MG63 (cell line): ENCODE results near the gene BCAS1. TPM values are rescaled to one million over a fixed set of nuclear protein-coding genes. Genes with fewer than 3 reads are reported as not detected.

Experiments used
- DNase-seq: peaks from one replicate; pipeline ENCODE4 v3.0.0-alpha.2; 2020
- H3K27me3 ChIP-seq: fragments of 250-450 bp; sonication (Bioruptor Pico); 2 replicates; pipeline ENCODE4 v1.5.1; 2020; ENCODE audit warnings: mild to moderate bottlenecking, moderate library complexity
- H3K36me3 ChIP-seq: fragments of 250-450 bp; sonication (Bioruptor Pico); 2 replicates; pipeline ENCODE4 v1.5.1; 2020; ENCODE audit warnings: mild to moderate bottlenecking, moderate library complexity
- H3K4me3 ChIP-seq: fragments of 250-450 bp; sonication (Bioruptor Pico); 2 replicates; pipeline ENCODE4 v1.5.1; 2020; ENCODE audit warnings: mild to moderate bottlenecking, moderate library complexity
- H3K9me3 ChIP-seq: fragments of 250-450 bp; sonication (Bioruptor Pico); 2 replicates; pipeline ENCODE4 v1.5.1; 2020; ENCODE audit warnings: mild to moderate bottlenecking, moderate library complexity
- total RNA-seq: library from RNA; depleted of rRNA; stranded (reverse); fragments of >200 nt; shearing (Covaris generic); gene quantifications from 2 replicates; pipeline ENCODE4 v1.2.3, GENCODE V29; 2014; ENCODE audit warnings: low replicate concordance

BCAS1 gene
- total RNA-seq, 1 experiment from 2014 or later, result not detected

DNA sequence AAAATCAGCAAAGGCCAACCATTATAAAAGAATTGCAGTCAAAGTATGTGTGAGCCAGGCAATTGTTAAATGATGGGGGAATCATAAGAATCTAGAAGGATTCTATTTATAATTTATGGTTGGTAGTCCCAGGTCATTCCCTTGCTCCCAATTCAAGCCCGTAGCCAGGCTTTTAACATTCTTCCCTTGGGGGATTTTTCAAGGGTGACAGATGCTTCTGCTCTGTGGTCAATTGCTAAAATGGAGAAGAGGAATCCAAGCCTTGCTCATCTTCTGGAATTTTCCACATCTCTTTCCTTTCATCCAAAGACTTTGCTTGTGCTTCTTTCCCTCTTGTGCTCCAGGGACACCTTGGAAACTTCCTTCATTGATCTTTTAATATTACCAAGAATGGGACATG is 18.0 kb upstream of the BCAS1 start:
- Histone ChIP-seq H3K4me3 (no peak overlapping the region), H3K27me3 (peaks cover 2% of the 10 kb centered on the region; the same call in 1 of the 2 replicates), H3K9me3 (no peaks in the 10 kb centered on the region), H3K36me3 (no peaks in the 10 kb centered on the region)
- no peak for DNase-seq

DNA sequence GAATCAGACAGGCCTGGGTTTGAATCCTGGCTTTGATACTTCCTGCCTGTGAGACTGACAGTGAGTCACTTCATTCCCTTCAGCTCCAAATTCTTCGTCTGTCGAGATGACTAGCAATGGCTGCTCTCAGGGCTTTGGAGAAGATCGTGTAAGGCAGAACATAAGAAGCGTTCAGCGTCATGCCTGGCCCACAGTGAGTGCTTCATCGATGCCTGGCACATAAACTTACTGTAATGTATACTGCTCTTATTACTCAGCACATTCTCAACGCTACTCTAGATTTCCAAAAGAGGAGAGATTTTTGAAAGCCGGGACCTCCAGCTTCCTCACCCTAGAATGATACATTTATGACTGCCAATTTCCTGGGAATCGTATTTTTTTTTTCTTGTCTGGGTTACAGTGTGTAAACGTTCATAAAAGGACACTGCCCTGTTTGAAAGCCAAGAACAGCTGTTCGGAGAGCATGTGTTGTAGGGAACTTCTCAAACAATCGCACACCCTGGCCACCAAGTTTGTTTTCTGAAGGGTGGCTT is 16.2 kb upstream of the BCAS1 start:
- Histone ChIP-seq H3K27me3 (peaks cover 2% of the 10 kb centered on the region; the same call in 1 of the 2 replicates), H3K4me3 (peak overlapping the region; percentile 11), H3K36me3 (no peaks in the 10 kb centered on the region), H3K9me3 (no peaks in the 10 kb centered on the region)
- DNase-seq, result peak; percentile 82

DNA sequence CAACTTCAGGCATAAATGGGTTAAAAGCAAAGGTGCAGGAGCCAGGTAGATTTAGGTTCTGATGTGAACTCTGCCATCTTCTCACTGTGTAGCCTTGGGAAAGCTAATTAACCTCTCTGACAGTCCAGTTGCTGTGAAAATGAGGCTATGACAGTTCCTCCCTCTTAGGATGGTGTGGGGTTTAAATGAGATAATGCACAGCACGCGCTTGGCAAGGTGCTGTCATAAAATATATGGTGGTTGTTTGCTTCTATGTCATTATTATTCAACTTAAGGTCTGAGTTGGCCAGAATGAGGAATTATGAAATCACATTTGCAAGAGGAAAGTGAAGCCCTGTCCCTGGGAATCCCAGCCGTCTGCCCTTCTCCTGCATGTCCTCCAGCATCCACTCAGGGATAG is 15.5 kb upstream of the BCAS1 start:
- peak; percentile 12 for DNase-seq
- no peak overlapping the region for H3K4me3 ChIP-seq
- H3K27me3 ChIP-seq, result 0 out of 2 replicates have a peak, but pooled peaks cover 2% of the 10 kb centered on the region
- H3K9me3 ChIP-seq, result no peaks in the 10 kb centered on the region
- no peaks in the 10 kb centered on the region for H3K36me3 ChIP-seq

DNA sequence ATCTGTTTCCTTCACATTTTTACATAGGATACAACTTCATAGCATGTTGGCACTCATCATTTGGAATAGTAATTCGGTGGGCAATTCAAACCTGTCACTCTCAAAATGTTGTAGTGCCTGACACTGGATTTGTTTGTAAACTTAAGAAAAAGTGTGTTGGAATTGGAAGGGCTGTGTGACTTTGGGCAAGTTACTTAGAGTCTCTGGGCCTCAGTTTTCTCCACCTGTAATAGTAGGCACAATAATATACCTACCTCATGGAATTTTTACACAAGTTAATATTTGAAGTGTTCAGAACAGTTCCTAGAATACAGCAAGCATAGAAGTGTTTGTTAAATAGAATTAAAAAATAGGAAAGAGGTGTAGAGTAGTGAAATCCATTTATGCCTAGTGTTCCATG is 15.0 kb upstream of the BCAS1 start:
- H3K27me3 ChIP-seq, result 0 out of 2 replicates have a peak, but pooled peaks cover 2% of the 10 kb centered on the region
- no peak for DNase-seq
- no peak overlapping the region for H3K4me3 ChIP-seq

DNA sequence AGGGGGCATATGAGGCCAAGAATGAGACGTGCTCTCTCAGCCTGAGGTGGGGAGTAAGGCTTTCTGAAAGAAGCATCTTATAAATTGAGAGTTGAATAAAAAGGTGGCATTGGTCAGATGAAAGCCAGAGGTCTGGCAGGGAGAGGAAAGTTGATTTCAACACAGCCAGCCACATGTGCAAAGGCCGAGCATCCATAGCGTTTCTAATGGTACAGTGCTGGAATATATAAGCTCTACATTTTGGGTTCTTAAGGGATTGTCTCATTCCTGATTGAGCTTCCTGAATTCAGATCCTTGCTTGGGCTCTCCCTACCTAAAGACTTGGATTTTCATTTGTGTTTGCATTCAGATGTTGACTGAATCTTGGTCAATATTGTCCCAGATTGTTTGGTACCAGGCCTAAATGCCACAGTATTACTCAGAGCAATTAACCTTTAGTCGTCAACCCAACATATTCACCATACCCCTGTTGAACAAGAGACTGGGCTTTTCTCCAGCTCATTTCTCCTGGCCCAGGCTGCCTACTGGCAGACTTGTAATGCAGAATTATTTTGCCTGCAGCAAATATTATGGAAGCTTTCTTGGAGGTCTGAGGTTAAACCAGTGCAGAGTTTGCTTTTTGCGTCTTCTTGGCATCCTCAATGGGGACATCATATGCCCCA is 14.5 kb upstream of the BCAS1 start:
- H3K4me3 ChIP-seq, result no peak overlapping the region
- H3K9me3 ChIP-seq, result no peaks in the 10 kb centered on the region
- 0 out of 2 replicates have a peak, but pooled peaks cover 2% of the 10 kb centered on the region for H3K27me3 ChIP-seq
- DNase-seq, result peak; percentile 66
- no peaks in the 10 kb centered on the region for H3K36me3 ChIP-seq

More for the DNA sequence above, 15.0 kb upstream of the BCAS1 start:
- H3K9me3 ChIP-seq, result no peaks in the 10 kb centered on the region
- no peaks in the 10 kb centered on the region for H3K36me3 ChIP-seq

DNA sequence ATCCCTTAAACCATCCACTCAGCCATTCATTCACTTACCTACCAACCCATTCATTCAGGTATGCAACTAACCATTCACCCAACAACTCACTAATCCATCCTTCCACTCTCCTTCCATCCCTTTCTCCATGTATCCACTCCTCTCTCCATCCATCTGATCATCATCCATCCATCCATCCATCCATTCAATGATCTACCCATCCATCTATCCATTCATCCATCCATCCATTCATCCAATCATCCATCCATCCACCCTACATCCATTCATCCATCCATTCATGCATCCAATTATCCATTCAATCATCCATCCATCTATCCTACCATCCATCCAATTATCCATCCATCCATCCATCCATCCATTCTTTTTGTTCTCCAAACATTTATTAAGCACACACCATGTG is 13.8 kb upstream of the BCAS1 start:
- H3K4me3 ChIP-seq, result no peak overlapping the region
- H3K27me3 ChIP-seq, result no peaks in the 10 kb centered on the region
- H3K9me3 ChIP-seq, result no peaks in the 10 kb centered on the region
- no peak for DNase-seq
- no peaks in the 10 kb centered on the region for H3K36me3 ChIP-seq

DNA sequence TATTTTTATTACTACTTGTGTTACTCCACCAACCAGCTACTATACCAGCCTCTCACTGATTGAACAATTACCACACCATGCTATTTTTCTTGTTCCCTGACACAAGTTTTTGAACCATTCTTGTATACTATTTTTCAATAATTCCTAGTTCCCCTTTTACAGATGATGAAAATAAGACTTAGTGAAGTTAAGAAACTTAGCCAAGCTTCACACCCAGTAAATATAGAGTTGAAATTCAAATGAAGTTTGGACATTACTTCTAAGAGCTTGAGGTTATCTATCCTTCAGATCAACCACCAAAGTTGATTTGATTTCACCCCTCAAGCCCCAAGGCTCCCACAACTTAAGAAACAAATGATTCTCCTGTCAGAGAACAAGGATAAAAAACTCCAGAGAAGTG is 13.1 kb upstream of the BCAS1 start:
- no peak overlapping the region for H3K4me3 ChIP-seq
- no peak for DNase-seq
- H3K36me3 ChIP-seq, result no peaks in the 10 kb centered on the region
- H3K9me3 ChIP-seq, result no peaks in the 10 kb centered on the region
- H3K27me3 ChIP-seq, result no peaks in the 10 kb centered on the region

DNA sequence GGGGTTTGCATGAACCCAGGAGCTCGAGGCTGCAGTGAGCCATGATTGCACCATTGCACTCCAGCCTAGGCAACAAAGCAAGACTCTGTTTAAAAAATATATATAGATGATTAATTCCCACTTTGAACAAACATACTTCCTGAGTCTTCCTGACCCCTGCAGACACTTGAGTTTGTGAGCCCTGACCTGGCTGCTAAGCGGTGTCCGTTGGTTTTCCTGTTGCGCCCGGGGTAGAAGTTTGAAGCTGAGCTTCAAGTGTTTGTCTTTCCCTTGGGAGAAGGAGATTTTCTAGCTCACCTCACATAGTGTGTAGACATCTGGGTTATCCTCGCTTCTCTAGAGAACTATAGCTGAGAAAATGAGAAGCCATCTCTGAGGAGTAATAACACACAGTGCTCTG is 11.7 kb upstream of the BCAS1 start:
- no peak for DNase-seq
- no peaks in the 10 kb centered on the region; the same call in 1 of the 2 replicates for H3K27me3 ChIP-seq
- no peak overlapping the region for H3K4me3 ChIP-seq
- H3K9me3 ChIP-seq, result no peaks in the 10 kb centered on the region
- no peaks in the 10 kb centered on the region for H3K36me3 ChIP-seq

DNA sequence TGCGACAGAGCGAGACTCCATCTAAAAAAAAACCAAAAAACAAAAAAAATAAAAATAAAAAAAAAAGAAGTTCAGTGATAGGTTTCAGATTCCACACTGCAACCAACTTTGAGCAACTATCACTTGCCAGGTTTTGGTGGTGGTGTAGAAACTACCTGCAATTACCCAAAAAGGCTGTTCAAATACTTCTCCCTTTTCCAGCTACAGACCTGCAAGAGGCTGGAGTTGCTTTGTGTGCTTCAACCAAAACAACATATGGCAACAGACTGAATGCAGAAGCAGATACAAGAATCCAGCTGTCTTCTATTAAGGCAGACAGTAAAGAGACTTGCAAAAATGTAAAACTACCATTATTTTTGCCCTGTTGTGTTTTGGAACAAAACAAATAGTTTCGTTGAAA is 9.3 kb upstream of the BCAS1 start:
- DNase-seq, result no peak
- no peak overlapping the region for H3K4me3 ChIP-seq

DNA sequence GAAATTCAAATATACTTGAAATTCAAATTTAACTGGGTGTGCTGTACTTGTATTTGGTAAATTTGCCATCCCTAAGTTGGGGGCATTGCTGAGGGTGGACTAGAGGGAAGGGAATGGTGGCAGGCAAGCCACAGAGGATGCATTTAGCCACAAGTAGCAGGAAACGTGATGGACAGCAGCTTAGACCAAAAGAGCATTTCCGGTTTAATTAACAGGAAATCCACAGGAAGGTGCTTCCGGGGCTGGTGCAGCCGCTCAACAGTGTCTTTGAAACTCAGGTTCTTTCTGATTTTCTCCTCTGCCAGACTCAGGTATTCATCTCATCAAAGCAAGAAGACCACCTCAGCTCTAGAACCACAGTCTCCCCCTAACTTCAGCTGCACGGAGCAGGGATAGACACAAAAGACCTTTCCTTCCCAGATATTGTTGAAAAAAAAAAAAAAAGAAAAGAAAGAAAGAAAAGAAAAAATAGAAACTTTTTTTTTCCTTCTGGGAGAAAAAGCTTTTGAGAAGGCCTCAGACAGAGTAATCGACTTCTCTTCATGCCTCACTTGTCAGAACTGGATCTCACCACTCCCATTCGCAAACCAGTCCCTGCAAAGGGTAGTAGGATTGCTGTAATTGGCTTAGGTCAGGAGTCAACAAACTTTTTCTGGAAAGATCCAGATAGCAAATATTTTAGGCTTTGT is 8.0 kb upstream of the BCAS1 start:
- H3K4me3 ChIP-seq, result no peak overlapping the region

More for the DNA sequence above, 9.3 kb upstream of the BCAS1 start:
- Histone ChIP-seq H3K36me3 (no peaks in the 10 kb centered on the region), H3K9me3 (no peaks in the 10 kb centered on the region), H3K27me3 (peaks cover 3% of the 10 kb centered on the region; the same call in 1 of the 2 replicates)

DNA sequence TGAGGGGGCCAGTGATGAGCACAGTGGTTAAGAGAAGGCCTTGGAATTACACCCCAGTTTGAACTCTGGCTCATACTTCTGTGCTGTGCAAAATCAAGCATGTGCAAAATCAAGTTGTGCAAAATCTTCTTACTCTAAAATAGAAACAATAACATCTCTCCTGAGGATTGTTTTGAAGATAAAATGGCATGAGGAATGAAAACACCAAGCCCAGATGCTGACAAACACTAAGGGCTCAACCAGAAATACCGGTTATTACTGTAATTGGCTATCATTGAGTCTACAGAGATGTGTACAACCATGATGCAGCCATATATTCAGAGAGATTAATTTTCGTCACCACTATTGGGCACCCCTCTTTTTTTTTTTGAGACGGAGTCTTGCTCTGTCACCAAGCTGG is 5.9 kb upstream of the BCAS1 start:
- no peak overlapping the region for H3K4me3 ChIP-seq
- no peak for DNase-seq
- H3K27me3 ChIP-seq, result peaks cover 6% of the 10 kb centered on the region
- no peaks in the 10 kb centered on the region for H3K36me3 ChIP-seq
- no peaks in the 10 kb centered on the region for H3K9me3 ChIP-seq

More for the DNA sequence above, 8.0 kb upstream of the BCAS1 start:
- Histone ChIP-seq H3K9me3 (no peaks in the 10 kb centered on the region), H3K36me3 (no peaks in the 10 kb centered on the region), H3K27me3 (peaks cover 6% of the 10 kb centered on the region)
- no peak for DNase-seq

DNA sequence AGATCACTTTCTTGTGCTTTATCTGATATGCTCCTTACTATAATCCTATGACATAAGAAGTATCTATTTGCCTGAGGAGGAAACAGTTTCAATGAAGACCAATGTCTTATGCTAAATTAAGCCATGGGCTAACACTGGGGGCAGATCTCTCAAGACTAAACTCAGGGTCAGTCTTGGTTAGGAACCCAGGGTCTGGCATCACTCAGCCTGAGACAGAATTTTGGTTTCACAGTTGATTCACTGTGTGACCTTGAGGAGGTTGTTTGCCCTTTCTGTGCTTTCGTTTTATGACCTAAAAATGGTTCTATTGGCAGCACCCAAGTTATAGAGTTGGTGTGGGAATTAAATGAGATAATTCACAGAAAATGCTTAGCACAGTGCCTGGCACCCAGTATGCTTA is 4.9 kb upstream of the BCAS1 start:
- Histone ChIP-seq H3K4me3 (no peak overlapping the region), H3K36me3 (no peaks in the 10 kb centered on the region), H3K27me3 (peaks cover 6% of the 10 kb centered on the region), H3K9me3 (no peaks in the 10 kb centered on the region)
- no peak for DNase-seq

DNA sequence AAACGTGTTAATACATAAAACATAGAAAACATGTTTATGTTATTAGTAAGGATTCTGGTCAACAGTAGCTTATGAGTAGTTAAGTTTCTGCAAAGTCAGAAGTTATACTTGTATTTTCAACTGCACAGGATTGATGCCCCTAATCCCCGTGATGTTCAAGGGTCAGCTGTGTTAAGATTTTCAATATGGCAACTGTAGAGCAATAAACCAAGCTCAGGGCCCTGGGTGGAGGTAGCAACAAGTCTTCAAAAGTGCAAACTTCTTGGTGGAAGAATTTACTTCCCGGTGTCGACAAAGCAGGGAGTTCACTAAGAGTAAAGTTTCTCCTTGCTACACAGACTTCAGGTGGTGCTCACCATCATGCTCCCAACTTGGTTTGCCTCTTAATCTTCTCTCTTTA is 4.1 kb upstream of the BCAS1 start:
- no peak for DNase-seq
- no peaks in the 10 kb centered on the region for H3K9me3 ChIP-seq
- no peak overlapping the region for H3K4me3 ChIP-seq
- H3K27me3 ChIP-seq, result peaks cover 6% of the 10 kb centered on the region
- no peaks in the 10 kb centered on the region for H3K36me3 ChIP-seq

DNA sequence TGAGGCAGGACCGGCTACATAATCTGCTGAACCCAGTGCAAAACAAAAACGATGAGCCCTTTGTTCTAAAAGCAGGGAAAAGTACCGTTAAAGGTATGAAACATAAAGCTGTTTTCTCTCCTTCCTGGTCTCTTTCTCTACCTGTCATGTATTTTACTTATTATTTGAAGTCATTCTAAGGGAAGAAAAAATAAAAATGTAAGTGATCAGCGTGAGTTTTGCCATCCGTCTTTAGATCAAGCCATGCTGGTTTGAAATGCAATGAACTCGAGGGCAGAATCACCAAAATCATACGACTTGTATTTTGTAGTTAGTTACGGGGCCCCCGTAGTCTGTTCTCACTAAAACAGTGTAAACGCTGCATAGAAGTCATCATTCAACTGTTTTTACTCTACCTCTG is 2.9 kb upstream of the BCAS1 start:
- H3K36me3 ChIP-seq, result no peaks in the 10 kb centered on the region
- no peak overlapping the region for H3K4me3 ChIP-seq
- H3K27me3 ChIP-seq, result peaks cover 6% of the 10 kb centered on the region
- DNase-seq, result no peak
- no peaks in the 10 kb centered on the region for H3K9me3 ChIP-seq

DNA sequence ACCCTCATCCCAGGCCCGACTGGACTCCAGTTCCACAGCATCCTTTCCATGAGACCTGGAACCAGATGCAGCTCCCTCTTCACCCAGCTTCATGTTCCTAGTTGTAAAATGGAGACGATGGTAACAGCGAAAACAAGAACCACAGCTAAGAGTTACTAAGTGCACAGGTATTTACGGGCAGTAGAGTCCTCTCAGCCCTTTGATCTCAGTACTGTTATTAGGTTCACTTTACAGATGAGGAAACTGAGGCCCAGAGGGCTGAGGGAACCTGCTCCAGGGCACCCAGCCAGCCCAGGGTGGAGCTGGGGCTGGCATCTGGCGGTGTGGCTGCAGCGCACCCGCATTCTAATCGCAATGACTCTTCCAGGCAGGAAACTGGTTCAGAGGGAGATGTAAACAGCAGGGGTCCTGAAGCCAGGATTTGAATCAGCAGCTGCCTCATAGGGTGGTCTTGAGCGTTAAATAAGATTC is 858 bp downstream of the BCAS1 start:
- Histone ChIP-seq H3K27me3 (peaks cover 3% of the 10 kb centered on the region; the same call in 1 of the 2 replicates), H3K9me3 (no peaks in the 10 kb centered on the region), H3K36me3 (no peaks in the 10 kb centered on the region), H3K4me3 (no peak overlapping the region)
- no peak for DNase-seq

DNA sequence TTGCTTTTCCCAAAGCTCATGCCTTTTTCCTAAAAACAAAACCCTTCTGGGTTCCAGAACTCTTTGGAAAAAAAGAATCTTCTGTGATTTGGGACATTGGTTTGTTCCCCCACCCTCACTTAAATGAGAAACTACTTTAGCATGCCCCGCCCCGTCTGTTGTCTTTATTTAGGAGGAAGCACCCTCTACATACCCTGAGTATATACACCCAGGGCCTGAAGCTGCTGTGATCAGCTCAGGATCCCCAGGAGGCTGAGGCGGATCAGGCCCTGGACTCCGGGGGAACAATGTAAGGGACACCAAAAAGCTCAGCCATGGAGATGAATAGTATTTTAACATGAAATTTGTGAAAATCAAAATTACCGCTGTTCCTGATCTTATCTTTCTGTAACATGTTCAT is 1.4 kb downstream of the BCAS1 start:
- H3K9me3 ChIP-seq, result no peaks in the 10 kb centered on the region
- no peak overlapping the region for H3K4me3 ChIP-seq

DNA sequence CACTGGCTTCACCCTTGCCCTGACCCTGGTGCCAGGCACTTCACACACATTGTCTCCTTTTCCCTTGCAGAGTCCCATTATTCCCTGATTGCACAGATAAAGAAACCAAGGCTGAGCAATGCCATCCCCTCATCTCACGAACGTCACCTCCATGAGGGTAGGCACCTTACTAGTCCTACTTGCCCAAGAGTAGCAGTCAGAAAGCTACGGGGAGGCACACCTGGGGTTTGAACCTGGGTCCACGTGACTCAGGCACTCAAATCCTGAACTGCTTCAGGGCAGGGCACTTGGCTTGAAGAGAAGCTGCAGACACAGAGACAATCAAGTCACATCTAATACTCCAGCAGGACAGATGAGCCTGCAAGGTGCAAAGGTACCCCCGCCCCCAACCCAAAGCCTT is 1.9 kb downstream of the BCAS1 start:
- DNase-seq, result no peak
- no peaks in the 10 kb centered on the region for H3K27me3 ChIP-seq
- H3K9me3 ChIP-seq, result no peaks in the 10 kb centered on the region
- H3K36me3 ChIP-seq, result no peaks in the 10 kb centered on the region
- H3K4me3 ChIP-seq, result no peak overlapping the region

More for the DNA sequence above, 1.4 kb downstream of the BCAS1 start:
- Histone ChIP-seq H3K36me3 (no peaks in the 10 kb centered on the region), H3K27me3 (no peaks in the 10 kb centered on the region)
- no peak for DNase-seq
